T-helper 17 cell (primary cell): ENCODE measurements around the gene PLK2. TPM values are rescaled to one million over a fixed set of nuclear protein-coding genes. Genes with fewer than 3 reads are reported as not detected.

Experiments
- ATAC-seq: fragments of 150-1000 bp; cut with Tn5 transposase; 2 replicates; pipeline ENCODE4 v1.10.0; 2021; ENCODE audit warnings: mild to moderate bottlenecking, moderate library complexity
- DNase-seq, 3 donors: peaks; one replicate each; pipeline versions ENCODE4 v3.0.0 to v3.0.0-alpha.2; 2020 to 2021
- H3K9me3 ChIP-seq: one replicate; pipeline ENCODE4 v1.7.0; 2013; ENCODE audit warnings: low read length, mild to moderate bottlenecking; ENCODE audit not compliant: control insufficient read depth, poor library complexity, severe bottlenecking
- H3K27ac Mint-ChIP-seq: one replicate; pipeline ENCODE4 v1.8.0; 2022; ENCODE audit warnings: mild to moderate bottlenecking, moderate library complexity, mixed read lengths
- H3K27me3 Mint-ChIP-seq: one replicate; pipeline ENCODE4 v1.8.0; 2022; ENCODE audit warnings: mixed read lengths
- H3K36me3 Mint-ChIP-seq: one replicate; pipeline ENCODE4 v1.8.0; 2022; ENCODE audit warnings: low read depth, mixed read lengths
- H3K4me1 Mint-ChIP-seq: one replicate; pipeline ENCODE4 v1.8.0; 2022; ENCODE audit warnings: mild to moderate bottlenecking, mixed read lengths
- H3K4me3 Mint-ChIP-seq: one replicate; pipeline ENCODE4 v1.8.0; 2022; ENCODE audit warnings: mild to moderate bottlenecking, moderate library complexity, mixed read lengths
- total RNA-seq, 4 donors: library from RNA in 2 of 4; stranded (reverse) in 2 of 4; gene quantifications; one replicate each; pipeline ENCODE4 v1.2.3 and lab custom pipeline; 2022 to 2026

The PLK2 gene
- total RNA-seq, 2 donors from 2014 or later: 15.8 to 24.3 TPM

DNA sequence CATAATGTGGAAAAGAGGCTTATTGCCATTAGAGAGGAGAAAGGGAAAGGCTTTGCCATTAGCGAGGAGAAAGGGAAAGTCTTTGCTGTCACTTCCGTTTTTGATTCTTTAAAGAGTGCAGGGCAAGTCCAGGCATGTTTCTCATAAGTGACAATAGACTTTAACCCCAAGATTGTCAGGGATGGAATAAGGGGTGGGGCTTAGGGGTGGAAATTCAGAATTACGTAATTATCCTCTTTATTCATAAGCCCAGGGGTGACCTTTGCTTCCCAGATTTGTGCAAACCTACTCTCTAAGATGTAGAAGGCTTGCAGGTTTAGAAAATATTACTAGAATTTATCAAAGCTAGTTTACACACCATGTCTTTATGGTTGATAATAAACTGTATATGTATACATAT is 2.3 kb upstream of the PLK2 start:
- no peak overlapping the region for H3K27ac Mint-ChIP-seq
- peaks cover 22% of the 10 kb centered on the region for H3K27me3 Mint-ChIP-seq
- H3K9me3 ChIP-seq: no peaks in the 10 kb centered on the region
- H3K36me3 Mint-ChIP-seq: no peaks in the 10 kb centered on the region
- no peak overlapping the region for H3K4me3 Mint-ChIP-seq
- no peak for ATAC-seq
- peaks cover 13% of the 10 kb centered on the region for H3K4me1 Mint-ChIP-seq
- no peak for DNase-seq

DNA sequence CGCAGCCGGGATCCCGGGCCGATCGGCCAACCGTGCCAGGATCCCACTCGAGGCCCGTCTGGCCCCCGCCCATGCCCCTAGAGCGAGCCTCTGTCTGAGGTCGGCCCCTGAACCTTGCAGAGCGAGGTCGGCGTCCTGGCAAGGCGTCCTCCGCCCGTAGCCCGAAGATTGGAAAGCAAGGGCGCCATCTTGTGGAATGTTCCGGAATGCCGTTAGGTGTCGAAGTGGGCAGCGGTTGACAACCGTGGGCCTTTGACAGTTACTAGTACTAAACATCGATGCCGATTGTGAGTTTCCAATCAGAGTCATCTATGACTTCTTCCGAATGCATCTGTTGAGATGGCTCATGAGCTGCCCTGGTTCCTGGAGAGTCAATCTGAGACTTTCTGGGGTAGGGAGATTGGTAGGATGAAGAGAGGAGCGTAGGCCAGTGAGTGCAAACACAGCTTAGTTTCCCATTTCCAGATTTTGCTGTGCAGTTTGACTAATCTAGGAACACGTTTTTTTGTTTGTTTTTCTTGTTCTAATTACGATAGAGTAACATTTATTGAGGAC is 923 bp upstream of the PLK2 start:
- Mint-ChIP-seq H3K4me3 (peak overlapping the region; percentile 87), H3K36me3 (no peaks in the 10 kb centered on the region), H3K27me3 (peaks cover 24% of the 10 kb centered on the region), H3K4me1 (peaks cover 9% of the 10 kb centered on the region), H3K27ac (peak overlapping the region; percentile 65)
- ATAC-seq (peak; percentile 75), DNase-seq (peak; percentile 68 to 93 (median 76))
- H3K9me3 ChIP-seq: no peaks in the 10 kb centered on the region

DNA sequence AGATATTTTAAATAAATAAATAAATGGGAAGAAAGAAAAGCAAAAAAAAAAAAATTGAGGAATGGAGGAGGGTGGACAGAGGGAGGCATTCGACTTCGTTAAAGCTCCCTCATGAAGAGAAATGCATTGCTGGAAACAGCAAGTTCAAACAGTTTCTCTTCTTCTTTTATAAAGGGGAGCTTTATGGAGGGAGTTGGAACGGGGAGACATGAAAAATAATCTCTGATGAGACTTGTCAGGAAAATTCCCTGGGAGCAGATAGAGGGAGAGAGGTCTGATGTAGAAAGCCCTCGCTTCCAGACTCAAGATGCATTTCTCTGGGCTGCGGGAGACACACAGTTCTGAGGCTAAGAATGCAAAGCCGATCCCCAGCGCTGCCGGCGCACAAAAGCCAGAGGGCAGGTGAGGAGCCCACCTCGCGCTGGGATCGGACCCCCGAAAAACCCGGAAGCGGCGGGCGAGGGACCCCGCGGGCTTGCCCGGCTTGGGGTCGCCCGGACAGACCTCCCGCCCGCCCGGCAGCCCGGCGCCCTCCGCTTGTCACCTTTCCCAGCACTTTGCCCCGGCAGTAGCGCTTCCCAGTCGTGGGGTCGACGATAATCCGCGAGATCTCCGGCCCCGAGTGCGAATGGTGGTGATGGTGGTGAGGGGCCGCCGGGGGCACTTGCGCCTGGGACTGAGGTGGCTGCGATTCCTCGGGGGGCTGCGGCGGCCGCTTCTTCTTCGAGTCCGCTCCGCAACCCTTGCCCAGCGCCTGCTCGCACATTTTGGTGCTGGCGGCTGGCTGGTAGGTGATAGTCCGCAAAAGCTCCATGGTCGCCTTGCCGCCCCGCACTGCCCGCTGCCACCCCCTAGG is 512 bp downstream of the PLK2 start:
- H3K27ac Mint-ChIP-seq: peak overlapping the region; percentile 86
- no peak for ATAC-seq
- H3K4me1 Mint-ChIP-seq: peaks cover 9% of the 10 kb centered on the region
- DNase-seq: peak in 1 of 3 donors; percentile 13
- H3K9me3 ChIP-seq: no peaks in the 10 kb centered on the region
- no peaks in the 10 kb centered on the region for H3K36me3 Mint-ChIP-seq
- peak overlapping the region; percentile 87 for H3K4me3 Mint-ChIP-seq
- H3K27me3 Mint-ChIP-seq: peaks cover 33% of the 10 kb centered on the region

DNA sequence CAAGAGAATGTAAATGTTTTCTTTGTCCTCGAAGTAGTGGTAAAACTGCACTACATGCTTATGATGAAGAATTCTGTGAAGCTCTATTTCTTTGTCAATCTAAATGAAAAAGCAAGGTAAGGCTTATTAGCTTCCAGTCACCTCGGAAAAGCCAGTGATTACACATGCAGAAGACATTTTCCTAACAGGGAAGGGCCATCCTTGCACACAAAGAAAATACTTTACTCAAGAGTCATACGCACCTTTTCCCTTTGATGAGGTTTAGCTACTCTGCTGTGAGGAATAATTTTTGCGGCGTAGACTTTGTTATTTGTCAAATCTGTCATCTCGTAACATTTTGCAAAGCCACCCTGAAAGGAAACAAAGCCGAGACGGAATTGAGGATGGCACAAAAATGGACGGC is 1.1 kb downstream of the PLK2 start:
- H3K27ac Mint-ChIP-seq: peak overlapping the region; percentile 86
- no peaks in the 10 kb centered on the region for H3K9me3 ChIP-seq
- no peaks in the 10 kb centered on the region for H3K36me3 Mint-ChIP-seq
- ATAC-seq (no peak), DNase-seq (no peak)
- H3K4me3 Mint-ChIP-seq: peak overlapping the region; percentile 87
- H3K27me3 Mint-ChIP-seq: peaks cover 30% of the 10 kb centered on the region
- H3K4me1 Mint-ChIP-seq: peaks cover 9% of the 10 kb centered on the region

DNA sequence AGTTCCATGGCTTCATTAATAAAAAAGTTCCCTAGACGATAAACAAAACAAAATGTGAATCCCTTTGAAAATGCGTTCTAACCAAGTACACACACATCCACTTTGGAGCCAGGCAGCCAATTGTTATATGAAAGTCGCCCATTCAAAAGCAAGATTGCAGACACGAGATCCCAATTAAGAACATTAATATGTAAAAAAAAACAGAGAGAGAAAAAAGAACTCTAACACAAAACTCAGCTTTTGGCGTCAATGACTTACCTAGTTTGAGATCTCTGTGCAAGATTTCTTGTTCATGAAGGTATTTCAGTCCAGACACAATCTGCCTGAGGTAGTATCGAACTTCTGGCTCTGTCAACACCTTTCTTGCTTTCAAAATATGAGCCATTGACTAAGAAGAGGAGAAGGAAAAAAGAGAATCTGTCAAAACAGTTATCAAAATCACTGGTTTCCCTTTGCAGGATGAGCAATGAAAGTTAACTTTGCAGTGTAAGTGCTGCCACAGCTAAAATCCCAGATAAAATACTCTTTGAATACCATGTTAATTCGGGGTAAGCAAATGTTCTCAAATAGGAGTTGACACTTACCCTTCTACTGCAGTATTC is 1.6 kb downstream of the PLK2 start:
- peak overlapping the region; percentile 87 for H3K4me3 Mint-ChIP-seq
- peaks cover 30% of the 10 kb centered on the region for H3K27me3 Mint-ChIP-seq
- H3K4me1 Mint-ChIP-seq: peaks cover 9% of the 10 kb centered on the region
- no peaks in the 10 kb centered on the region for H3K36me3 Mint-ChIP-seq
- ATAC-seq: no peak
- H3K27ac Mint-ChIP-seq: peak overlapping the region; percentile 86
- no peak for DNase-seq
- no peaks in the 10 kb centered on the region for H3K9me3 ChIP-seq

DNA sequence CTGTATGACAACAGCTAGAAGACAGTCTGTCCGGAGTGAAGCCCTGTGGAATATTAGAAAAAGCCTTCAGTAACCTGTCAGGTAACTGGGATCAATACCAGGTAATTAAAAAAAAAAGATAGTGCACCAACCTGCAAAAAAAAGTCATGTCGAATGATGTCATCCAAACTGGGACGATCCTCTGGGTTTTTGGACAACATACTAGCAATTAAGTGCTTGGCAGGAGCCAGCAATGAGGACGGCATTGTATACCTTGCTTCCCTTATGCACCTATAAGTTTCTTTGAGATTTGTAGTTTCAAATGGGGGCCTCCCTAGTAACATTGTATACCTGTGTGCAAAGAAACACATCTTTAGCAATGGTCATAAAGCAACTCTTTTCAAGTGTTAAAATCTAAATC is 2.8 kb downstream of the PLK2 start:
- no peaks in the 10 kb centered on the region for H3K9me3 ChIP-seq
- Mint-ChIP-seq H3K27ac (no peak overlapping the region), H3K4me1 (peaks cover 9% of the 10 kb centered on the region), H3K4me3 (no peak overlapping the region), H3K36me3 (peaks cover 3% of the 10 kb centered on the region), H3K27me3 (peaks cover 39% of the 10 kb centered on the region)
- DNase-seq (no peak), ATAC-seq (no peak)

DNA sequence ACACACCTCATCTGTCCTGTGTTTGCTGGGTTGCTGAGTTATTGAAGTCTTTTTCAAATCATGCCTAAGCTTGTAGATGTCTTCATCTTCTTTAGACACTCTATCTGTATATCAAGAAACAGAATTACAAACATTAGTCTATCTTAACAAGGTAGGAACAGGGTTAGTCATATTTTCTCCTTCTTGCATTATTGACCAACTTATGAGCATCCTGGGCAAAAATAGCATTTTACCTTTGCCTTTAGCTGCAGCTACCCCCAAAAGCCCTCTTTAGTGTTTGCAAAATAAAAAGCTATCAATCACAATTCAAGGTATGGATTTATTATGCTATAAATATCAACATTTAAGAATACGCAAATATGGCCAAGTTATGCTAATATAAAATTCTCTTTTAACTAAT is 3.4 kb downstream of the PLK2 start:
- peaks cover 45% of the 10 kb centered on the region for H3K27me3 Mint-ChIP-seq
- H3K4me1 Mint-ChIP-seq: peaks cover 9% of the 10 kb centered on the region
- DNase-seq (no peak), ATAC-seq (no peak)
- peaks cover 6% of the 10 kb centered on the region for H3K36me3 Mint-ChIP-seq
- no peak overlapping the region for H3K4me3 Mint-ChIP-seq
- no peaks in the 10 kb centered on the region for H3K9me3 ChIP-seq
- H3K27ac Mint-ChIP-seq: no peak overlapping the region

DNA sequence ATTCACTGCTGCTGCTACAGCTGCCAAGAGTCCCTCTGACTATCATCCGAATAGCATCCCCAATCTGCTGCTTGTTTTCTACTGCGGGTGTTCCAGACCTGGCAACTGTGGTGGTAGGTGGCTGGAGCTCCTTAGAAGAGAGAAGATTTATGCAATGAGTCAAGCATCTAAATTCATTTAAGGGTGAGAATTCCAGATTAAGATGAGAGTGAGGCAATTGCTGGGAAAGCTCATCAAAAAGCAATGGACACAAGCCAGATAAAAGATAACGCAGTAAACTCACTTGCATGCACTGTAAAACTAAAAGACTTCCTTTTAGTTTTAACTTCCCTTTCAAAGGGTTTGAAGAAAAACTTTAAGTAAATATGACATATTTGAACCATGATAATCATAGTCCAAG is 3.9 kb downstream of the PLK2 start:
- H3K27ac Mint-ChIP-seq: no peak overlapping the region
- no peak overlapping the region for H3K4me3 Mint-ChIP-seq
- no peak for DNase-seq
- peaks cover 6% of the 10 kb centered on the region for H3K36me3 Mint-ChIP-seq
- no peak for ATAC-seq
- H3K9me3 ChIP-seq: no peaks in the 10 kb centered on the region
- peaks cover 46% of the 10 kb centered on the region for H3K27me3 Mint-ChIP-seq
- H3K4me1 Mint-ChIP-seq: peaks cover 6% of the 10 kb centered on the region

DNA sequence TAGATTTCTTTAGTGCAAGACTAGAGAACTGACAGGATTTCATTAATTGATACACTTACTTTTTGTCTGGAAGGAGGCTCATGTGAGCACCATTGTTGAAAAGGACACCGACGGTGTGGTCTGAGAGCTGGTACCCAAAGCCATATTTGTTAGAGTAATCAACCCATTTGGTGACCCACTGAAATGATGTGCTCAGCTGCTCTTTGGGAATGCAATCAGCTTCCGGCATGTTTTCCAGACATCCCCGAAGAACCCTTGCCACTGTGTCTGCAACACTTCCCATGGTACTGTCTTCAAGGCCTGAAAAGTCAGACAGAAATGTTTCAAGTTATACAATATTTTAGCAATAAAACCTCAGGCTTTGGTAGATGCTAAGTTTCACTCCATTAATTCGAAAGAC is 4.4 kb downstream of the PLK2 start:
- Mint-ChIP-seq H3K36me3 (peaks cover 6% of the 10 kb centered on the region), H3K4me1 (peaks cover 3% of the 10 kb centered on the region), H3K27ac (no peak overlapping the region), H3K27me3 (peaks cover 51% of the 10 kb centered on the region), H3K4me3 (no peak overlapping the region)
- ATAC-seq: no peak
- H3K9me3 ChIP-seq: no peaks in the 10 kb centered on the region
- DNase-seq: no peak

DNA sequence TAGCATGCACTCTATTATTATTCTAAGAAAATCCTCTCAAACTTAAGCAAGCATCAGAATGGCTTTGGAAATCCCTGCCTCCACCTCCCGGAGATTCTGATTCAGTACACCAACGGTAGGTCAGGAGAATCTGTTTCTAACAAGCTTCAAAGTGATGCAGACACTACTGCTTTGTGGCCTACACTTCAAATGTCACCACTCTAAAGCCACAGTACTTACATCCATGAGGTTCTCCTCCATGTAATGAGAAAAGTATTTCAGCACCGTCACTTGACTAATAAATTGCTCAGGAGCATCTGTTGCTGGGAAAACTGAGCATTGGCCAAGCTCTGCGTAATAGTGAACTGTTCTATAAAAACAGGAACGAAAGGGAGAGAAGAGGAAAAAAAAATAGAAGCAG is 4.8 kb downstream of the PLK2 start:
- Mint-ChIP-seq H3K4me3 (no peak overlapping the region), H3K36me3 (peaks cover 6% of the 10 kb centered on the region)

DNA sequence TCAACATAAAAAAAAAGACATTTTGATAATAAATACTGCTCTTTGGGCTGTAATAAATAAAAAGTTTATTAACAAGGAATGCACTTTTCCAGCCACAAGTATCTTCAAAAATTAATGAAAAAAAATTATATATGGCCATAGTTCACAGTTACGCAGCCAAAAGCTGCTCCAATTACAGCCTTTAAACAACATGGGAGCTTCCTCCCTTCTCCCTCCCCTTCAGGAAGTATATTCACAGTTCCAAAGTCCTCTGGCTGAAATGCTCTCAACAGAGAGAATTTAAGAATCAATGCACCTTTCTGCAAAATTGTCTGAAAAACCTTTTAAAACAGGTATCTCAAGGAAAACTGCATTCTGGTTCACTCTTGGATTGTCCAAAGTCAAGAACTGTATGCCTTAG is 5.9 kb downstream of the PLK2 start:
- Mint-ChIP-seq H3K27me3 (peaks cover 57% of the 10 kb centered on the region), H3K27ac (no peak overlapping the region), H3K4me3 (no peak overlapping the region), H3K4me1 (peaks cover 3% of the 10 kb centered on the region), H3K36me3 (peaks cover 6% of the 10 kb centered on the region)
- ATAC-seq (no peak), DNase-seq (no peak)
- H3K9me3 ChIP-seq: no peaks in the 10 kb centered on the region

More for the DNA sequence above, 4.8 kb downstream of the PLK2 start:
- DNase-seq (no peak), ATAC-seq (no peak)
- Mint-ChIP-seq H3K27me3 (peaks cover 55% of the 10 kb centered on the region), H3K4me1 (peaks cover 3% of the 10 kb centered on the region), H3K27ac (no peak overlapping the region)
- H3K9me3 ChIP-seq: no peaks in the 10 kb centered on the region

DNA sequence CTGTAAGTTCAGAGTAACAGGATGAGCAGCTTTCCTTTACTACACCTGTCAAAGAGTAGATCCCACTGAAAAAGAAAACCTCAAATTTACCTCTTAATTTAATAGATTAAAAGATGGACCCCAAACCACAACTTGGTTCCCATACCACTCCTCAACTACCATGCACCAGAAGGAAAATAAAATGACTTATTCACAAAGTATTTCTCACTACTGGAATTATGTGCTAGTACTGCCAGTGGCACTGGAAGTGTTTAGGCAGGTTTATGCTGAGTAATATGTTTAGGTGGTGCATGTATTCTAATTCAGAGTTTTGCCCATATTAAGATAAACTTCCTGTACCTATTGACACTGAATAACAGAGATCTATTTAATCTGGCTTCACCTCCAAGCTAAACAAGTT is 6.6 kb downstream of the PLK2 start:
- DNase-seq (no peak), ATAC-seq (no peak)
- Mint-ChIP-seq H3K27ac (no peak overlapping the region), H3K36me3 (peaks cover 6% of the 10 kb centered on the region), H3K27me3 (peaks cover 52% of the 10 kb centered on the region), H3K4me1 (no peaks in the 10 kb centered on the region), H3K4me3 (no peak overlapping the region)
- no peaks in the 10 kb centered on the region for H3K9me3 ChIP-seq

DNA sequence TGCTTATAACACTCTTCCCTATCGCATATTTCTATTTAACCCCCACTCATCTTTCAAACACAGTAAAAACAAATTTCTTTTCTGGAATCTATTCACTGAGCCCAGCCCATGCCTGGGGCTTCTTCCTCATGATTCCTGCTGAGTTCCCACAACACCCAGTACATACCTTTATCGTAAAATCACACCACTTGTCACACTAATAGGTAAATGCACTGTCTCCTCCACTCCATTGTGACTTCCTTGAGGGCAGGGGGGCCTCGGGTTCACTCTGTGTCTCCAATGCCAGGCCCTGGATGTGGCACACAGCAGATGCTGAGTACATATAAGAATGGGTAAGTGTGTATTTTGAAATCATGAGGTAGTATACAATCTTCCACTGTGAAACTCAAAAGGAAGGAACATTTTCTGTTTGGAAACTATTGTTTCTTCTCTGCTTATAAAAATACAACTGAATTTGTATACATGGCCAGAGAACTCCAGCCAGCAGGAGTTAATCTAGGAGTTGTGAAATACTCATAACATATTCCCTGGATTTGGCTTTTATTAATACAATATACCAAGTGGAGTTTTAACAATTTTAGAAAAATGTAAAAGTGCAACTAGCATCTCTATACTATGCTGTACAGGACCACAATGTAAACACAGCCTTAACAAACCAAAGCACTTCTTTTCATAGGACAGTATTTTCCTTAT is 7.2 kb downstream of the PLK2 start:
- H3K36me3 Mint-ChIP-seq: peaks cover 6% of the 10 kb centered on the region
- no peak for DNase-seq
- H3K4me3 Mint-ChIP-seq: no peak overlapping the region
- no peak for ATAC-seq
- H3K9me3 ChIP-seq: no peaks in the 10 kb centered on the region
- H3K4me1 Mint-ChIP-seq: no peaks in the 10 kb centered on the region
- H3K27me3 Mint-ChIP-seq: peaks cover 47% of the 10 kb centered on the region
- no peak overlapping the region for H3K27ac Mint-ChIP-seq
